H1 (cell line): ENCODE measurements around the gene SLFN12.

Experiments
- POU5F1 ChIP-seq: IDR thresholded peaks from 2 replicates; pipeline ENCODE4 v1.6.1; 2011; ENCODE audit warnings: low read depth, mild to moderate bottlenecking, low read length, moderate library complexity
- SIN3A ChIP-seq, 2 experiments: IDR thresholded peaks in 1 of 2; conservative IDR thresholded peaks in 1 of 2; 2 replicates each; pipeline ENCODE4 v1.6.1; 2011 to 2012; ENCODE audit warnings: low read length in 2 of 2, improper control_type of control experiment in 1 of 2, low read depth in 1 of 2, mild to moderate bottlenecking in 1 of 2

- no peak for TF ChIP-seq SIN3A (conservative IDR thresholded peaks at IDR 0.05 in 1 of 2, IDR thresholded peaks at IDR 0.05 in 1 of 2; ENCODE audit: low read depth in 1 of 2, low read length in 2 of 2)
- no peak for TF ChIP-seq POU5F1
Observed at GRCh38 chr17:35476283-35476820, 44.1 kb upstream of the SLFN12 start.
